Stimulated activated CD8-positive, alpha-beta memory T cell treated with anti-CD3 and anti-CD28 coated beads, Interleukin-7, amount 100 ng/mL, for 24 hours (primary cell): ENCODE measurements around the gene ADCY9.
A peak's percentile ranks its signal among the peaks of the same experiment; 100 is the strongest.
"Not testable (repeated sequence)": the region's sequence is repeated elsewhere in the genome, so short reads cannot be mapped to it uniquely, and the experiment has no call there.

ENCODE experiments used
- DNase-seq: peaks from one replicate; pipeline ENCODE4 v3.0.0-alpha.2; 2020; ENCODE audit warnings: low read depth

ADCY9 gene

GRCh38 chr16:4116325-4117249 is at the start of gene ADCY9:
Gene ADCY9, minus strand, starts transcription at chr16:4116442. Its CDS starts 1,000 bp downstream, at chr16:4115442.
- DNase-seq: peak; percentile 45

GRCh38 chr16:4160658-4161430 is 44.6 kb upstream of the ADCY9 start:
- DNase-seq: no peak

- no peak for DNase-seq
These were observed 43.5 kb upstream of the ADCY9 start for GRCh38 chr16:4159726-4160125.

- no peak for DNase-seq
These were observed 42.2 kb upstream of the ADCY9 start for GRCh38 chr16:4158143-4159093.

GRCh38 chr16:4157376-4157825 is 41.2 kb upstream of the ADCY9 start:
- DNase-seq: no peak

- DNase-seq: not testable (repeated sequence)
These were observed 40.3 kb upstream of the ADCY9 start for GRCh38 chr16:4156503-4156902.

GRCh38 chr16:4153364-4153763 is 37.1 kb upstream of the ADCY9 start:
- not testable (repeated sequence) for DNase-seq

- DNase-seq: no peak
These were observed 36.0 kb upstream of the ADCY9 start for GRCh38 chr16:4152267-4152666.

GRCh38 chr16:4147236-4147635 is 31.0 kb upstream of the ADCY9 start:
- DNase-seq: no peak

- DNase-seq: no peak
These were observed 26.0 kb upstream of the ADCY9 start for GRCh38 chr16:4142268-4142667.

- no peak for DNase-seq
These were observed 25.4 kb upstream of the ADCY9 start for GRCh38 chr16:4141604-4142003.

GRCh38 chr16:4140652-4141051 is 24.4 kb upstream of the ADCY9 start:
- no peak for DNase-seq

- DNase-seq: no peak
These were observed 23.7 kb upstream of the ADCY9 start for GRCh38 chr16:4139968-4140367.

- no peak for DNase-seq
These were observed 22.5 kb upstream of the ADCY9 start for GRCh38 chr16:4138713-4139112.

GRCh38 chr16:4137438-4137837 is 21.2 kb upstream of the ADCY9 start:
- DNase-seq: no peak

GRCh38 chr16:4136229-4136813 is 20.1 kb upstream of the ADCY9 start:
- no peak for DNase-seq

GRCh38 chr16:4135537-4135936 is 19.3 kb upstream of the ADCY9 start:
- DNase-seq: no peak

GRCh38 chr16:4133897-4134372 is 17.7 kb upstream of the ADCY9 start:
- no peak for DNase-seq

- no peak for DNase-seq
These were observed 15.4 kb upstream of the ADCY9 start for GRCh38 chr16:4131621-4132020.

GRCh38 chr16:4124535-4125294 is 8.5 kb upstream of the ADCY9 start:
- DNase-seq: no peak
